Posterior vena cava (tissue), 2 donors: ENCODE data around the gene KSR1. TPM values are rescaled to one million over a fixed set of nuclear protein-coding genes. Genes with fewer than 3 reads are reported as not detected.
"Not testable (repeated sequence)": the region's sequence is repeated elsewhere in the genome, so short reads cannot be mapped to it uniquely, and the experiment has no call there.

Experiments
- DNase-seq: peaks from one replicate; pipeline ENCODE4 v3.0.0-alpha.2; 2020; ENCODE audit warnings: low spot score
- intact Hi-C, 2 donors: fragments of 100-400 bp; cut with DNase I; formaldehyde crosslinking; loops; one replicate each; pipeline versions ENCODE4 v1.14.1 to v1.14.2; 2022 to 2023
- total RNA-seq, 2 donors: library from RNA; stranded (reverse); fragmentation: NEBNext Ultra II Directional; extraction: Animal tissue kit (Norgen Biotek cat#: 25700); gene quantifications; one replicate each; pipeline ENCODE4 v1.2.1, GENCODE V29; 2021
- donor health status: DM: yes; HTN: yes; CAD: no.
- donor health status: DM: yes; HTN: yes; CAD: no.

The KSR1 gene
- total RNA-seq, 2 donors from 2014 or later, result 30.3 to 35.5 TPM

DNA sequence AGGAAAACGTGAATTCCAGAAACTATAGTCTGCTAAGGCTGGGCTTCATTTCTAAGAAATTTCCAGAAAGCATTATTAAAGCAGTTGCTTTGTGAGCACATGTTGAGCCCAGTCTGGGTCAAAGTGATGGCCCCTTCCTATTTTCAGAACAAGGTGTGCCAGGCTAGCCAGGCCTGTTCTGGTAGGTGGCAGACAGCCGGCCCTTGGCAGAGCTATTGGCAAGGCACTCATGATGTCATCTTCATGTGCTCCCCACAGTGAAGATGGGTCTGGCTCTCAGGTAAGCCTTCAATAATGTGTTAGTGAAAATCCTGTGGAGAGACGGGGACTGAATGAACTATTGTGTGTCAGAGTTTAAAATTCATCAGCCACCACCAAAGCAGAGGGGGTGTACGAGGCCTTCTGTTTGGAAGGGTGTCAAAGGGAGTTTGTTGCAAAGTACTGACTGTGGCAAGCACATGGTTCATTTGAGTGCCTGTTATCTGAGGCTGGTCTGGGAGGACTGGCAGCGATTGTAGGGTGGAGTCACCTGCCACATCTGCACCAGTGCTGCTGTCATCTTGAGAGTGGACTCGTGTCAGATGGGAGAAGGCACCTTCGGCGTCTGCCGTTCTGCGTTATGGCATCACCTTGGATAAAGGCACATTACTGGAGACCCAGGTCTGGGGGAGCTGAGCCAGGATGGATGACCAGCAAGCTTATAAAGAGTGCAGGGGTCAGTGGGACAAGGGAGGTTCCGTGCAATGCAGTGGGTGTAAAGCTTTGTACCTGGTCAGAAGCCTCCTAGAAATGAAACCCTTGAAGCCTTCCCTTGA is 43.4 kb downstream of the KSR1 start:
- DNase-seq, result peak; percentile 38
- intact Hi-C loops, result loop anchor here in 1 of 2 donors (10.0 kb wide), 1 partner anchor 55 kb away; no protein-coding TSS in a partner anchor

DNA sequence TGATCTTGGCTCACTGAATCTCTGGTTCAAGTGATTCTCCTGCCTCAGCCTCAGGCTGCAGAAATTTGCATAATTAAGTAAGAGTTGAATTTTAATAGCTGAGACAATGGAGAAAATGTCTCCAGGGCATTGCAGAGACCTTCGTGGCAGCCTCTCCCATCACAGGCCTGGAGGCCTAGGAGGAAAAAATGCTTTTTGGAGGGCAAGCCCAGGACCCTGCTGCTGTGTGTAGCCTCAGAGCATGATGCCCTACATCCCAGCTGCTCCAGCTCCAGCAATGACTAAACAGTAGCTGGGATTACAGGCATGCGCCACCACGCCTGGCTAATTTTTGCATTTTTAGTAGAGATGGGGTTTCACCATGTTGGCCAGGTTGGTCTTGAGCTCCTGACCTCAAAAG is 45.1 kb downstream of the KSR1 start:
- intact Hi-C loops, DNase-seq: not testable (repeated sequence)

DNA sequence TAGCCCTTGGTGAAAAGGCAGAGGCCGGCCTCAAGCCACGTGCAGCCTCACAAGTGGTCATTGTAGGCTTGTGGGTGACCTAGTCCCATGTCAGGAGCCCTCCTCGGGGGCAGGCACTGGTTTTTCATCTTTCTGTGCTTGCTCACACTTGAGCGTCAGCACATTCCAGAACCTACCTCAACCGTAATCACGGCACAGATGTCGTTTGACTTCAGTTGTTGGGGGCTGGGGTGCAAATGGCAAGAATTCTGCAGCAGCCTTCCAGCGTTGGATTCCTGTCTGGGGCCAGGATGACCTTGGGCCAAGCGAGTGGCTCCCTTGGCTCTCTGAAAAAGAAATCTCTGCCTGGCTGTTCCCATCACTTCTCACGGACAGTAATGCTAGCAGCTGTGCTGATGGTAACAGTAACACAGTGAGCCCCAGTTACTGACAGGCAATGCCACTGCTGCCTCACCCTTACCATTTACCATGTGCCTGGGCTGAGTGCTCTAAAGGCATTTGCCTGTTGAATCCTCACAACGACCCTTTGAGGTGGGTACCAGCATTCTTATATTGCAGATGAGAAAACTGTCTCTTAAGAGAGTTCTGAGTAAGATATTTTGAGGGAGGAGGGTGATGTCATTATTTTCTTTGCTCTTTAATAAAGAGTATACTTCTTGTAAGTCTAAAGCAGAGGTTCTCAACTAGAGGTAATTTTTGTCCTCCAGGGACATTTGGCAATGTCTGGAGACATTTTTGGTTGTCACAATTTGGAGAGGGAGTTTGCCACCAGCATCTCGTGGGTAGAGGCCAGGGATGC is 46.5 kb downstream of the KSR1 start:
- intact Hi-C loops, result no loop called here
- DNase-seq, result peak; percentile 76

DNA sequence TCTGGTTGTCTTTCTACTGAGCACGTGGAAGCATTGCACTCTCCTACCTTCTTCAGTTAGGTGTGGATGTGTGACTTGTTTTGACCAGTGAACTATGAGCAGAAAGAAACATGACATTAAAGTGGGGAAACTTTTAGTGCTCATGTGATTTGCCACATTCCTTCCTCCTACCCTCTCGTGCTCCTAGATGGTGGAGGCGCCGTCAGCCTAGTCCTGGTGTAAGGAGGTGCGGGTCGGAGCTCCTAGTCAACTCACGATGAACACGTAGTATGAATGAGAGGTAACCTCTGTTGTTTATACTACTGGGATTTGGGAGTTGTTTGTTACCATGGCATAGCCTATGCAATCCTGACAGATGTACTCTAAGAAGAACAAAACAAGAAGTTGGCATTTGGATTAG is 47.4 kb downstream of the KSR1 start:
- peak; percentile 35 for DNase-seq
- intact Hi-C loops, result no loop called here

GRCh38 chr17:27504188-27504995 is 48.1 kb downstream of the KSR1 start:
- intact Hi-C loops, result no loop called here
- no peak for DNase-seq

GRCh38 chr17:27506348-27507218 is 50.3 kb downstream of the KSR1 start:
- intact Hi-C loops, result no loop called here
- DNase-seq, result no peak

DNA sequence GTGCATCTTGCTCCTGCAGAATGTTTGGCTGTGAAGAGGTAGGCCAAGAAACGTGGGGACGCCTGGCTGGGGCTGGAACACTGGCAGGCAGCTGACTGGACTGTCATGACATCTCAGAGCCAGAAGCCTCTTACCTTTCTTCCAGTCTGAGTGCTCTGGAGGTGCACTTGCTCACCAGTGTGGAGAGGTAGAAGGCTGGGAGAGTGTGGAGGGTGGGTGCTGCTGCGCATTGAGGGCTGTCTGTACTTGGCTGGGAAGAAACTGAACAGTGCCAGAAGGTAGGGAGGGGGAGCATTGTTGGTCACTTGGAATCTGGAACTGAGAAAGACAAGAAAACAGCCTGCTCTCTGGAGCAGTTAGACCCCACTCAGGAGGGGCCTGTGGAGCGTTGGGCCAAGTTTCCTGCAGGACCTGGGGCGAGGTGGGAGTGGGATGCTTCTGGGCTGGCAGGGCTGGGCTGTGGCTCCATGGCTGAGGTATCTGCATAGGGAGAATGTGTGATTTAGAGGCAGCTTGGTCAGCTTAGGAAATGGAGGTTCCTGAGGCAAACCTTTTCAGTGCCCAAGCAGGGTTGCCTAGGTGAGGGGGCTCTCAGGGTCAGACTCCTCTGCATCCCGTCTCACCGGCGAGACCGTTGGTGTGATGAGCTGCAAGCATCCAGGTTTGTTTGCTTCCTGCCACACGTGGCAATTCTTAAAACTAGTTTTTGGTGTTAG is 55.1 kb downstream of the KSR1 start:
- no peak for DNase-seq
- intact Hi-C loops, result no loop called here

- DNase-seq, result no peak
- intact Hi-C loops, result no loop called here
These were observed 55.8 kb downstream of the KSR1 start for GRCh38 chr17:27512031-27512430.

- intact Hi-C loops, result no loop called here
- no peak for DNase-seq
These were observed 56.5 kb downstream of the KSR1 start for GRCh38 chr17:27512511-27513346.

- DNase-seq, result no peak
- intact Hi-C loops, result no loop called here
These were observed 57.6 kb downstream of the KSR1 start for GRCh38 chr17:27513849-27514248.

- no peak for DNase-seq
- intact Hi-C loops, result no loop called here
These were observed 58.6 kb downstream of the KSR1 start for GRCh38 chr17:27514595-27515413.

DNA sequence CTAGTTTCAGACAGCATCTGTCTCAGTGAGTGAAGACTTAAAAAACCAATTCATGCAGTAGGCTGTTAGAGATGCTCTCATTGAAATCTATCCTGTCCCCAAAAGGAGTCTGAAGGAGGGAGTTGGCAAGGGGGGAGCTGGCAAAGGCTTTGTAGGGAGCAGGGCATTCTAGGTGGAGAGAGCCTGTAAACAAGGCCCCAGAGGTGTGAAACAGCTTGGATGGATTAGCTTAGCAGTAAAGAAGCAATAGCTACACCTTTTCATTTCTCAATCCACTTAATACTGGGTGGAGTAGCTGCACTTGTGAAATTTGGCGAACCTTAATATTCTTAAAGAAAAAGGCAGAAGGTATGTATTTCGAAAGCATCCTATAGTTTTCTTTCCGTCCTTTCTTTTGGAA is 61.8 kb downstream of the KSR1 start:
- DNase-seq, result no peak
- intact Hi-C loops, result no loop called here

- no peak for DNase-seq
- intact Hi-C loops, result no loop called here
These were observed 62.6 kb downstream of the KSR1 start for GRCh38 chr17:27518545-27519521.

DNA sequence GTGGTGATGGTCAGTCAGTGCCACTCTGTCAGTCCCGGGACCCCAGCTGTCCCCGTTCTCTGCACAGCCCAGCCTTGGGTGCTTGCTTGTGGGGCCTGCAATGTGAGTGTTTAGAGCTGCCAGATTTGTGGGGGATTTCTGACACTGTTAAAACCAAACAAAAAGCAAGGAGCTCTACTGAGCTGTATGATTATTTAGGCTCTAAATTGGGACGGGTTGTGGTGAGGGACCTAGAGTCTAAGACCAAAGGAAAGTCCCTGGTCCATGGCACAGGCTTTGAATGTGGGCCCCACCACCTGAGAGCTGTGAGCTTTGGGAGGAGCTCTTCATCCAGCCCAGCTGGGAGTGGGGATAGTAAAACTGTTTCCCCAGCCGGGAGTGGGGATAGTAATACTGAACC is 63.3 kb downstream of the KSR1 start:
- no peak for DNase-seq
- intact Hi-C loops, result no loop called here

DNA sequence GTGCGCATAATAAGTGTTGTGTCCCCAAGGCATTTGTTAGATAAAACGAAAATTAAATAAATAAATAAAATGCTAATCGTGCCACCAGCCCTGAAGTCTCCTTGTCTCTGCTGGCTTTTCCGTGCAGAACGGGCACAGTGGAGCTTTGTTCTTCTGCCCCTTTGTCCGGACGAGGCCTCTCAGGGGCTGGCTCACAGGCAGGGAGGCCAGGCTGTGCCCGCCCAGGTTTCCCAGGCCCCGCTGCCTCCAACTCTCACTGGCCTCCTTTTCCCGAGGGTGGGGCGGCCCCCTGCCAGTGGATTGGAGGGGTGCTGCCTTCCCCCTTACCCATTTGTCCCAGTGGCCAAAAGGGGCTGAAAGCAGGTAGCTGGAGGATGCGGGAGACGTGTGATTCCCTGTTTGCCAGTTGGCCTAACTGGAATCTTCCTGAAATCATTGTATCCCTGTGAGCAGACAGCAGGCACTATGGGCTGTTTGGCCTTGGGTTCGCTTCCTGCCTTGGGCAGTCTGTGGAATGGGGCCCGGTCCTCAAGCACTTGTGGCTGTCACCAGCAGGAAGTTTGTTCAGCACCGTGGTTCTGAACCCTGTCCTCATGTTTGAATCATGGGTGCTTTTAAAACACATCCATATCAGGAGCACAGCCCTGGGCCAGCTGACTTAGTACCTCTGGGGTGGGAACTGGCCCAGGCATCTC is 64.4 kb downstream of the KSR1 start:
- DNase-seq, result no peak
- intact Hi-C loops, result no loop called here
